Renal cortex interstitium (tissue), 11 donors: ENCODE data around the gene TSPEAR. TPM values are rescaled to one million over a fixed set of nuclear protein-coding genes. Genes with fewer than 3 reads are reported as not detected.
"Not testable (repeated sequence)": the region's sequence is repeated elsewhere in the genome, so short reads cannot be mapped to it uniquely, and the experiment has no call there.

ENCODE experiments used
- DNase-seq, 11 donors: peaks; one replicate each; pipeline ENCODE4 v3.0.0-alpha.2; 2013; ENCODE audit warnings: low read depth in 9 of 11, low spot score in 4 of 11; ENCODE audit errors: extremely low read depth in 1 of 11
- polyA plus RNA-seq, 3 donors: library from polyadenylated mRNA; unstranded; fragments of 120-200 nt; gene quantifications; one replicate each; pipeline ENCODE4 v1.2.1, GENCODE V29; 2013; ENCODE audit not compliant: insufficient read length in 3 of 3

The TSPEAR gene
- polyA plus RNA-seq, 3 donors = 0.82 to 1.5 (median 0.89) TPM

DNA sequence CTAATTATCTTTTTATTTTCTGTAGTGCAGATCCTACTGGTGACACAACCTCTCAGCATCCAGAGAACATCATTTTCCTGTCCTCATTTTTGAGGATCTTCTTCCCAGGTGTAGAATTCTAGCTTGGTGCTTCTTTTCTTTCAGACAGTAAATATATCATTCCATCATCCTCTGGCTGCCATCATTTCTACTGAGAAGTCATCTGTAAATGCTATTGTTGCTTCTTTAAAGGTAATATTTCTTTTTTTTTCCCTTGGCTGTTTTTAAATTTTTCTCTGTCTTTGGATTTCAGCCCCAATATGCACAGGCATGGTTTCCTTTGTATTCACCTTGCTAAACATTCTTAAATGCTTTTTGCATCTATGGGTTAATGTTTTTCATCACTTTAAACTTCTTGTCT is 87.8 kb downstream of the TSPEAR start:
- no peak for DNase-seq

DNA sequence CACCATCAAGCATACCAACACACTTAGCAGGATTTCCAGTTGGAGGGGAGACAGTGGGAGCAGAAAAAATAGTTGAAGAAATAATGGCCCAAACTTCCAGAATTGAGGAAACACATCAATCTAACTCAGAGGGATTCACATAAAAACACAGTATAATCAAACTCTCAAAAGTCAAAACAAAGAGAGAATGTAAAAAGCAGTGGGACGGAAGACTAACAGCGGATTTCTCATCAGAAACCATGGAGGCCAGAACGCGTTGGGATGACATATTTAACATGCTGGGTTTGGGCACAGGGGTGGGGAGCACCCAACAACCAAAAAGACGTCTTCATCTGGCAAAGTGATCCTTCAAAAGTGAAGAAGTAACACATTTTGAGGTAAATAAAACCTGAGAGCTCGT is 91.5 kb downstream of the TSPEAR start:
- DNase-seq = no peak

DNA sequence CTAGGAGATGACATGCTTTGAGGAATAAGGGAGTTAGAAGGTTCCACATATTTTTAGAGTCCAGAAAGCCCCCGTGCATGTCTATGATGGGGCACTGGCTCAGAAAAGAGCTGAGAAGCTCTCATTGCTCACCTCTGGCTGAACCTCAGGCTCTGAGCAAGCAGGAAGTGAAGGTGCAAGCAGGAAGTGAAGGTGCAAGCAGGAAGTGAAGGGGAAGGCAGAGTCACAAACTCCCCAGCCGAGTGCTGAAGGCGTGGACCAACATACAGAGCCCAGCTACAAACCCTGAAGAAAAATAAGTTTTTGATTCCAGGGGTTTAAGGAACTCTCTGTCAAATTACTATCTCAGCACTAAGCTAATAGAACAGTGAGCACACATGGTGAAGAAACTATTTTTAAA is 92.5 kb downstream of the TSPEAR start:
- no peak for DNase-seq

DNA sequence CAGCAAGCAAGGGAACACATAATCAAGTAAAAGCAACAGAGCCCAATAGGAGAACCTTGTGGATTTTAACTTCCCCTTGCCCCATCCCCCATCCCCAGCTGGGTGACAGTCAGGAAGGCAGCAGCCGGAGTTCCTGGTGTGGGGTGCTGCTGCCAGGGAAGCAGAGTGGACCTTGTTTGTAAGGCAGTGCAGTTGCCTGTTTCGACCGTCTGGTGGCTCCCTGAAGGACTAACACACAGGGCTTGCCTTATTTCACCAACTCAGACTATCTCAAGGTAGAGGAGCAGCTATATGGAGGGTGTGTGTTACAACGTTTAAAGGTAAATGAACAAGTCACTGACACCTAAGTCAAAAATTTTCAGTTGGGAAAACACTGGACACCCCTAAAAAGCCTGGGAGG is 92.9 kb downstream of the TSPEAR start:
- DNase-seq = no peak

DNA sequence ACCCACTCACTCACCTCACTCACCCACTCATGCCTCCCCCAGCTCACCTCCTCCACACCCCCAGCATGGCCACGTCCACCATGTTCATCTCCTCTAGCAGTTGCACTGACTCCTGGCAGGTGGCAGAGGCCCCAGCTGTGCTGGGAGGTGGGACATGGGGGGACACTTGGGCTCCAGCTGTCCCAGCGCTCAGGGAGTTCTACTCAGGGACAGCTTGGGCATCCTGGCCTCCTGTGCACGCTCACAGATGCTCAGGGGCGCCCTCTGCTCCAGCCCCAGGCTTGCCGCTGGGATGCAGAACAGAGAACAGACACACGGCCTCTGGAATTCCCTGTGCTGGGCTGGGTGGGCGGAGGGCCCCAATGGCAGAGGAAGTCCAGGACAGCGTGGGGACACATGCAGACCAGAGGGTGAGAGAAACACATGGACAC is 94.3 kb downstream of the TSPEAR start:
- DNase-seq = no peak

DNA sequence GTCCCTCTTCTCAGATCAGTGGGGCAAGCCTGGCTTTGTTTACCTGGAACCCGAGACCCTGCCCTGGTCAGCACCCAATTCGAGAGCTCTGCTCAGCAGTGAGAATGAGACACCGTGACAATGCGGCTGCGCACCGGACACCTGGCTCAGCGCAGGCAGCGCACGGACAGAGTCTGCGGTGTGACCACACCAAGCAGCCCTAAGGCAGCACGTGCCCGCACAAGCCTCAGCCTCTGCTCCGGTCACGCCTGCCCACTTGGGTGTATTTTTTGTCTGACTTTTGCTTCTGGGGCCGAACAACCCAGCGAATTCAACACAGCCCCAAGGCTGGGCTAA is 94.8 kb downstream of the TSPEAR start:
- no peak for DNase-seq

DNA sequence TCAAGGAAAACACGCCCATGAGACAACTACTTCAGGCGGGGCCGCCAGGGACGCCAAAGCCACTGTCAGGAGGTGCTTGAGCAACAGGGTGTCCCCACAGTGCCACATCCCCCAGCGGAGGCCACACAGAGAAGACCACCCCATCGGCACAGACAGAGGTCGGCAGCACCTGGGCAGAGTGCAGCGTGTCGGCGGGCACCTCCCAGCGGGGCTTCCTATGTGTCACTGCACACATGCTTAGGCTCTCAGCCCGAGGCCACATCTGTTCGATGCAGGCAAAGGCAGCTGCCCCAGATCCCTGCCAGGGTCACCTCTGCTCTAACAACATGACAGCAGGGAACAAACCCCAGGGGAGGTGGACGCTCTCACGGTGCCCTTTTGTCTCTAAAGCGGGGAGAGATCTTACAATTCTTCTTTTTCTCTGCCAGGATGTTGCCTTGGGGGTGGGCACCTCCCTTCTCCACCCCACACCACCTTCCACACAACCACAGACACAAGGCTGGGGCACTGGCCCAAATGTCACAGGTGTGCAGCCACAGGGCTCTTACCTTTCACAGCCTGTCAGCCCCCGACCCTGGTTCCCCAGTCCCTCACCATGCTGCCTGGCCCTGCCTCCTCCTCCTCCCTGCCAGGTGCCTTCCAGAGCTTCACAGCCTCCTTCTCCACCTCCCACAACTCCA is 95.3 kb downstream of the TSPEAR start:
- DNase-seq = no peak

DNA sequence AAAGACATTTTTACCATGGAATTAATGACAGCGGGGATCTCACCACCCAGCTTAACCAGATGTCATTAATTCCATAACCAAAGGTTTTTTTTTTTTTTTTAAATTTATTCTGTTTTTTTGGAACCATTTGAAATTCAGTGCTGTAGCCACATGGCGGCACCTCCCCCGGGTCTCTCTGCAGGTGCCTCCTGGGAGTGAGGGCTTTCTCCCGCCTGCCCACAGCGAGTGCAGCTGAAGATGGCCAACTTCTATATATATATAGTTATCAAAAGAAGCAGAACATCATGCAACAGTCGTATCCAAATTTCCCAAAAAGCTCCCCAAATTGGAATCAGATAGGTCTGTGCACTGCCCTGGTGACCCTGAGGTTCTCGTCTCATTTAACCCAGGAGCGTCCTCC is 95.9 kb downstream of the TSPEAR start:
- no peak for DNase-seq

DNA sequence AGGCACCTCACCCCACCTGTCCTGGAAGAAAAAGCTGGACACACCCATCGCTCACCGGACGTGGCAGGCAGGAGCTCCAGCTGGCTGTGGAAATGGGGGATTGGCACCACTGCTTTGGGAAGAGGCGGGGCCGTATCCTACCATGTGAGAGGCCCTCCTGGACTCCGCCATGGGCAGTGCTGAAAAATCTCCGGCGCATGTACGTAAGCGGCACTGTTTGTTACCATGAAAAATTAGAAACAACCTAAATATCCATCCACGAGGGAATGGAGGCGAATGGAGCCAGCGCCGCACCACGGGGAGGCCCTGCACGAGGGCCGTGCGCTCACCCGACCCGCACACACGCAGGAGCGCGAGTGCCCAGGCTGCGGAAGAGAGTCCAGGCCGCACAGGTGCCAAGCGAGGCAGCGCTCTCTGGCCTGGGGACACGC is 96.4 kb downstream of the TSPEAR start:
- DNase-seq = no peak

DNA sequence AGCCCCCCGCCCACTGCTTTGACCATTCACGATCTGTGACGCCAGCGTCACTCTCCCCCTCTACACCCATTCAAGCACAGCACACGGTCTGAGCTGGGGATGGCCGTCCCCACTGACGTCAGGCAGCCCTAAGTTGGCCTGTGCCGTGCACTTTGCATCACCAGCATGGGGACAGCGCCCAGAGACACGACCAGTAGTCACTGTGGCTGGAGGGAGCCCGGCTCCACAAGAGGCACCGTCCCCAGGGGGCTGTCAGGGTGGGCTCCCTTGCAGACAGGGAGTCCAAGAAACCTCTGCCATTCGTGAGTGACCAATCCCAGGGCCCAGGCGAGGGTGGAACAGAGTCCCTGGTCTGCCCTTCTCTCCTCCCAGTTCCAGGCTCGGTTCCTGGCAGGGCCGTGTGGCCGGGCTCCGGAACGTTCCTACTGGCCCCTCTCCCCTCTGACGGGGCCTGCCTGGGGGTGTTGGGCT is 97.2 kb downstream of the TSPEAR start:
- DNase-seq = no peak

DNA sequence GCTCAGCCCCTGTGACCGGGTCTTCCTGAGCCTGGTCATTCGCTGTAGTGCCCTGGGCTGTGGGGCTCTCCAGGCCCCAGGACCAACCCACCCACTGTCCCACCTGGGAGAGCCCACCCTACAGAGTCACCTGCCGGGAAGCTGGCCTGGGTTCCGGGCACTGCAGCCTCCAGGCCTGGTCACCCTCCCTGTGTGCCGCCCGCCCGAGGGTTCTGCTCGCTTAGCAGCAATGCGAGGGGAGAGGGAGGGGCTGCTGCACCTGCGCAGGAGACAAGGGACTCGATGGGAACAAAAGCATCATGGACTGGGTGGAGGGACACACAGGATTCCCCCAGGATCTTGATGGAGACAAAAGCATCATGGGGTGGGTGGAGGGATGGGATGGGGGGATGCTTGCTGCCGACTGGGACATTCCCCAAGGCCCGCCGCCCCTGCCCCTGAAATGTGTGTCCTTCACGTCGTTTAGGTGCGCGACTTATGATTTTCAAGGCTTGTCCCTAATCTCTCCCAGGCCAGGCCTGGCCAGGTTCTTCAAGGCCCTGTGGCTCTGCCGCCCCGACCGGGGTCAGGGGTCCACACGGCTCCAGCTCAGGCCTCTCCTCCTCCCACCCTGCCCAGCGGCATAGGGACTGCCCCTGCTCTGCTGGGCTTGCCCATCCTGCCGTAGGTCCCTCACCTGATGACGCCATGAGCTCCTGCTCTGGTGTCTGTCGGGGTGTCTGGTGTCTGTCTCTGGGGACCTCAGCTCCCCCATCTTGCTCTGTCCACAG is 97.8 kb downstream of the TSPEAR start:
- DNase-seq = no peak

DNA sequence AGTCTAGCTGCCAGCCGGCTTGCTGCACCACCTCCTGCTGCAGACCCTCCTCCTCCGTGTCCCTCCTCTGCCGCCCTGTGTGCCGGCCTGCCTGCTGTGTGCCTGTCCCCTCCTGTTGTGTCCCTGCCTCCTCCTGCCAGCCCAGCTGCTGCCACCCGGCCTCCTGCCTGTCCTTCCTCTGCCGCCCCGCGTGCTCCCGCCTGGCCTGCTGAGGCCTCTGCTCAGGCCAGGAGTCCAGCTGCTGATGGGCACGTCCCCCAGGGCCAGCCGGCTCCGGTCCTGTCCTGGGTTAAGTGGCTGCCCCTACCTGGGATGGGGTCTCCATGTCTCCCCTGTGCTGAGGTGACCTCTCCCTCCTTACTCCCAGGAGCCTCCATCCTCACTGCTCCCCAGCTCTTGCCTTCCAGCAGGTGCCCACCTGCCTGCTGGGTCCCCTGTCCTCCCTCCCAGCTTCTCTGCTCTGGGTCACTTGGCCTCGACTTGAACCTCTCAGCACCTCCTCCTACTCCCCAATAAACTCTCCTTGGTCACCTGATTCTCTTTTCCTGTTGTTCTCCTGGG is 98.6 kb downstream of the TSPEAR start:
- no peak for DNase-seq

DNA sequence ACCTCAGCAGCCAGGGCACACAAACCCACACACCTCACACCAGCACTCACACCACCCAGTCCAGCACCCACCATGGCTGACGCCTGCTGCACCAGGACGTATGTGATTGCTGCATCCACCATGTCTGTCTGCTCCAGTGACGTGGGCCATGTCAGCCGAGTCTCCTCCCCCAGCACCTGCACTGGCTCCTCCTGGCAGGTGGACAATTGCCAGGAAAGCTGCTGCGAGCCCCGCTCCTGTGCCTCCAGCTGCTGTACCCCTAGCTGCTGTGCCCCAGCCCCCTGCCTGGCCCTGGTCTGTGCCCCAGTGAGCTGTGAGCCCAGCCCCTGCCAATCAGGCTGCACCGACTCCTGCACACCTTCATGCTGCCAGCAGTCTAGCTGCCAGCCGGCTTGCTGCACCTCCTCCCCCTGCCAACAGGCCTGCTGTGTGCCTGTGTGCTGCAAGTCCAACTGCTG is 99.3 kb downstream of the TSPEAR start, which contains the start of gene KRTAP10-8:
Gene KRTAP10-8, plus strand, starts transcription at position 51 of the 458 bp plus-strand sequence. Its CDS starts 22 bp downstream, at position 73.
- no peak for DNase-seq

DNA sequence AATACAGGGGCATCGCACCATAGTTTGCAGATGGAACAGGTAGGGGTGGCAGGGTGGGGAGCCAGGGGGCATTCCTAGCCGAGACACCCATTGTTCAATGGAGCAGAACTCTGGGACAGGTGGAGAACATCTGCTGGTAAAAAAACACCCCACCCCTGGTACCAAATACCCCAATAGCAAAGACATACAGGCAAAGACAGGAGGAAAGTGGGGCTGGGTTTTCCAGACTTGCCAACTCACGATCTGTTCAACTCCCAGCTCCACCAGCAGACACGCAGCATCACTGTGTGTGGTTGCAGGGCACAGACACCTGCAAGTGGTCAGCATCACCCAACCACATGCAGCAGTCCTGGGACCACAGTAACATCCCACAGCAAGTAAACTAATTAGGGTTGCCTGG is 99.8 kb downstream of the TSPEAR start:
- no peak for DNase-seq

DNA sequence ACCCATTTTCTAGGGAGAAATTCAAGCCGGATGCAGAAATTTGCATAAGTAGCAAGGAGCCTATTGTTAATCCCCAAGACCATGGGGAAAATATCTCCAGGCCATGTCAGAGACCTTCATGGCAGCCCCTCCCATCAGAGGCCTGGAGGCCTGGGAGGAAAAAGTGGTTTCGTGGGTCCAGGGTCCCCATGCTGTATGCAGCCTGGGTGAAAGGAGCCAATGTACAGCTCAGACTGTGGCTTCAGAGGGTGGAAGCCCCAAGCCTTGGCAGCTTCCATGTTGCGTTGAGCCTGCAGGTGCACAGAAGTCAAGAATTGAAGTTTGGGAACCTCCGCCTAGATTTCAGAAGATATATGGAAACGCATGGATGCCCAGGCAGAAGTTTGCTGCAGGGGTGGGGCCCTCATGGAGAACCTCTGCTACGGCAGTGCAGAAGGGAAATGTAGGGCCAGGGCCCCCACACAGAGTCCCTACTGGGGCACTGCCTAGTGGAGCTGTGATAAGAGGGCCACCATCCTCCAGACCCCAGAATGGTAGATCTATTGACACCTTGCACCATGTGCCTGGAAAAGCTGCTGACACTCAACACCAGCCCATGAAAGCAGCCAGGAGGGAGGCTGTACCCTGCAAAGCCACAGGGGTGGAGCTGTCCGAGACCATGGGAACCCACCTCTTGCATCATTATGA is 101.1 kb downstream of the TSPEAR start:
- DNase-seq = not testable (repeated sequence)

DNA sequence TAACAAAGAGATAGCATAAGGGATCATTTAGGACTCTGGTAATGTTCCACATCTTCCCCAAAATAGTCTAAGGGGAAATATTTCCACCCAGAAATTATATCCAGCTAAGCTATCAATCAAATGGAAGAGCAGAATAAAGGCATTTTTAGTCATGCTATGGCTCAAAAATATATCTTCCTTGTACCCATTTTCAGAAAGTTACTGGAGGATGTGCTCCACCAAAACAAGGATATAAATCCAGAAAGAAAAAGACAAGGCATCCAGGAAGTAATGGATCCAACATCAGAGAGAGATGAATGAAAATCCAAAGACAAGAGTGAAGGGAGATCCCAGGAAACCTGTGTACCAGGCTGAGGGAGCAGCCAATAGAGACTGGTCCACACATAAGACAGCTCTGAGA is 102.2 kb downstream of the TSPEAR start:
- DNase-seq = no peak

DNA sequence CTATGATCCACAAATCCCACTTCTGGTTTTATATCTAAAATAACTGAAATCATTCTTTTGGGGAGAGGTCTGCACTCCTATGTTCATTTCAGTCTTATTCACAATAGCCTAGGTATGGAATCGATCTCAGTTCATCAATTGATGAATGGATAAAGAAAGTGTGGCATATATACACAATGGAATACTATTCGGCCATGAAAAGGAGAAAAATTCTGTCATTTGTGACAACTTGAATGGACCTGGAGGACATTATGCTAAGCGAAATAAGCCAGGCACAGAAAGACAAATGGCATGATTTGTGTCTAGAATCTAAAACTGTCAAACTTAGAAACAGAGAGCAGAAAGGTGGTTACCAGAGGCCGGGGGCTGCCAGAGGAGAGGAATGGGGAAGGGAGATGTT is 104.9 kb downstream of the TSPEAR start:
- DNase-seq = no peak

DNA sequence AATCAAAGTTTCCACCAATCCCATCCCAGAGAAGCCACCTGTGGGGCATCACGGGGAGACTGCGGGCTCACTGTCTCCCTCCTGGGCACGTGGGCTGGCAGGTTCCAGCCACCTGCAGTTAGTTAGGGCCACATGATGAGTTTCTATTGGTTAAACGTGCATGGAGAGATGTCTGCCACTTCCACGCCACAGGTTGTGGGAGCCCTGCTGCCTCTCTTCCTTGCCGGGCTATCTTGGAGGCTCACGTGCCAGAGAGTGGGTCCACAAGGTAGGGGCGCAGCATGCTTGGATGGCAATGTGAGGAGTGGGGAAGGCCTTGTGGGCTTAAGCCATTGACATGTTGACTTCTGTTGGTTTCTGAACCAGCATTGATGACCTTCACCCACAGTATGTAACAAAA is 107.5 kb downstream of the TSPEAR start:
- DNase-seq = no peak

DNA sequence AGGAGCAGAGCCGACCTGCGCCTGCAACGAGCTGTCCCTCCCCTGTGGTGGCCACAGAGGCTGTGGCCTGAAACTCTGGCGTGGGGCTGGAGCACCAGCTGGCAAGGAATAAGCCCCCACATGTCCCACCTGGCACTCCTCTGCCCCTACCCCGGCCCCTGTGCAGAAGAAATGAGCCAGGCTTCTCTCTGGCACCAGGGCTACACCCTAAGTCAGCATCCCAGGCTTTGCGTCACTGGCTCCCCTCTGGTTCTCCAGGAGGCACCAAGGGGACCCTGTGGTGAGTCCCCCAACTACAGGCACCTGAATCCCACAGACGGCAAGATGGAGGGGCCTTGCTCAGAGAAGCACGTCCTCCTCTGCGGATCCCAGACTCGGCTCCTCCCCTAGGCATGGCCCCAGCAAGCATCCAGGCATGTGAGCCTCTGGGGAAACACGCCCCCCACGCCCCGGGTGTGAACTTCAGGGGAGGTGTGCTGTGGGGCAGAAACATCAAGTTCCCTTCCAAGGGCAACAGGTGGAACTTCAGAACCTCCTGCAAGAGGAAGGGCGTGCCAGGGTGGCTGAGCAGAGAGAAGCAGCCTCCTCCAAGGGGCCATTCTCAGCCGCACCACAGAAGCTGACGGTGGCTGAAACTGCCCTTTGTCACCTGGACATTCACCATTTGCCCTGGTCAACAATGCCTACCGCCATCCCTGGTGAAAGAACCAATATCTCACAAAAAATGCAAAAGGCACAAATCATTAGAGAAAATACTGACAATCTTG is 108.1 kb downstream of the TSPEAR start:
- DNase-seq = no peak
